CD1c-positive myeloid dendritic cell (primary cell): Measurements from ENCODE around the gene CLCN4.

Experiments used
- DNase-seq: peaks from one replicate; pipeline ENCODE4 v3.0.0-alpha.2; 2016; ENCODE audit errors: extremely low spot score

Gene CLCN4

GRCh38 chrX:10156199-10157031 is at the start of gene CLCN4:
CLCN4 (plus strand) TSS chrX:10156975; CDS start chrX:10185033, 28,058 bp downstream.
- DNase-seq: peak; percentile 13

GRCh38 chrX:10107483-10107882 is 49.3 kb upstream of the CLCN4 start:
- DNase-seq: no peak

- DNase-seq: no peak
These were observed 48.5 kb upstream of the CLCN4 start for GRCh38 chrX:10108288-10108687.

GRCh38 chrX:10109695-10110094 is 47.1 kb upstream of the CLCN4 start:
- DNase-seq: no peak

GRCh38 chrX:10110316-10110935 is 46.3 kb upstream of the CLCN4 start:
- no peak for DNase-seq

GRCh38 chrX:10110984-10111363 is 45.8 kb upstream of the CLCN4 start:
- peak; percentile 74 for DNase-seq

- peak; percentile 23 for DNase-seq
These were observed 45.2 kb upstream of the CLCN4 start for GRCh38 chrX:10111364-10112148.

GRCh38 chrX:10112510-10112909 is 44.3 kb upstream of the CLCN4 start:
- DNase-seq: no peak

GRCh38 chrX:10115082-10115481 is 41.7 kb upstream of the CLCN4 start:
- no peak for DNase-seq

GRCh38 chrX:10117301-10117700 is 39.5 kb upstream of the CLCN4 start:
- DNase-seq: no peak

GRCh38 chrX:10117864-10118377 is 38.9 kb upstream of the CLCN4 start:
- peak; percentile 40 for DNase-seq

- no peak for DNase-seq
These were observed 38.2 kb upstream of the CLCN4 start for GRCh38 chrX:10118530-10118929.

- peak; percentile 93 for DNase-seq
These were observed 37.3 kb upstream of the CLCN4 start for GRCh38 chrX:10119399-10119990.

GRCh38 chrX:10120331-10120730 is 36.4 kb upstream of the CLCN4 start:
- no peak for DNase-seq

GRCh38 chrX:10120828-10121227 is 35.9 kb upstream of the CLCN4 start:
- DNase-seq: peak; percentile 68

- peak; percentile 72 for DNase-seq
These were observed 35.0 kb upstream of the CLCN4 start for GRCh38 chrX:10121787-10122186.

GRCh38 chrX:10124506-10125247 is 32.1 kb upstream of the CLCN4 start:
- DNase-seq: no peak

GRCh38 chrX:10125248-10125615 is 31.5 kb upstream of the CLCN4 start:
- DNase-seq: no peak

- no peak for DNase-seq
These were observed 30.7 kb upstream of the CLCN4 start for GRCh38 chrX:10126044-10126443.

GRCh38 chrX:10126834-10127233 is 29.9 kb upstream of the CLCN4 start:
- DNase-seq: no peak

- no peak for DNase-seq
These were observed 28.4 kb upstream of the CLCN4 start for GRCh38 chrX:10128386-10128785.
